OCI-LY7 (cell line): ENCODE results near the gene FAM240A. TPM values are rescaled to one million over a fixed set of nuclear protein-coding genes. Genes with fewer than 3 reads are reported as not detected.
"Not testable (repeated sequence)": the region's sequence is repeated elsewhere in the genome, so short reads cannot be mapped to it uniquely, and the experiment has no call there.

Experiments used
- BruUV-seq: library from RNA; stranded (reverse); fragments of 400-500 nt; replicated peaks from 2 replicates; lab custom pipeline; 2021; lab: Mats Ljungman, UMichigan
- CTCF ChIA-PET: fragments of 300-600 bp; sonication (Branson Sonifier 250); formaldehyde crosslinking; loops from one replicate; lab custom pipeline; 2022; ENCODE audit warnings: antibody characterized with exemption; ENCODE audit not compliant: unreplicated experiment; lab: Charles Lee
- POLR2A ChIA-PET: fragments of 300-600 bp; sonication (Branson Sonifier 250); formaldehyde crosslinking; loops from one replicate; lab custom pipeline; 2022; ENCODE audit warnings: antibody characterized with exemption; lab: Charles Lee
- DNase-seq: peaks from one replicate; pipeline ENCODE4 v3.0.0-alpha.2; 2015; ENCODE audit warnings: low spot score
- H2AFZ ChIP-seq: fragments of 200-600 bp; sonication (generic), shearing (Covaris generic); 2 replicates; pipeline ENCODE4 v1.6.1; 2014; ENCODE audit warnings: mild to moderate bottlenecking, antibody characterized with exemption, low read length, moderate library complexity
- H3K27ac ChIP-seq: fragments of 200-600 bp; sonication (generic); 2 replicates; pipeline ENCODE4 v1.5.1; 2014; ENCODE audit warnings: mixed run types, low read depth, mild to moderate bottlenecking, moderate library complexity, low read length, inconsistent platforms; ENCODE audit not compliant: poor library complexity, severe bottlenecking
- H3K36me3 ChIP-seq: fragments of 200-600 bp; sonication (generic); 2 replicates; pipeline ENCODE4 v1.6.1; 2014; ENCODE audit warnings: mild to moderate bottlenecking, antibody characterized with exemption, low read length, moderate library complexity, mixed read lengths; ENCODE audit not compliant: insufficient read depth
- H3K4me1 ChIP-seq: fragments of 200-600 bp; sonication (generic); 2 replicates; pipeline ENCODE4 v1.5.1; 2014; ENCODE audit warnings: mild to moderate bottlenecking, low read length; ENCODE audit not compliant: insufficient read depth, poor library complexity, severe bottlenecking
- H3K4me2 ChIP-seq: fragments of 200-600 bp; sonication (generic); 2 replicates; pipeline ENCODE4 v1.6.1; 2014; ENCODE audit warnings: mild to moderate bottlenecking, low read length
- H3K4me3 ChIP-seq: fragments of 200-600 bp; sonication (generic); 2 replicates; pipeline ENCODE4 v1.5.1; 2014; ENCODE audit warnings: mild to moderate bottlenecking, low read depth, low read length; ENCODE audit not compliant: poor library complexity, severe bottlenecking
- H3K79me2 ChIP-seq: fragments of 200-600 bp; sonication (generic); 2 replicates; pipeline ENCODE4 v1.6.1; 2016; ENCODE audit warnings: low read depth, mild to moderate bottlenecking, low read length, moderate library complexity, mixed read lengths; ENCODE audit not compliant: insufficient read depth
- H3K9me2 ChIP-seq: fragments of 200-600 bp; sonication (generic); 2 replicates; pipeline ENCODE4 v1.6.1; 2016; ENCODE audit warnings: mild to moderate bottlenecking, low read length, mixed read lengths; ENCODE audit not compliant: insufficient read depth
- H3K9me3 ChIP-seq: fragments of 200-600 bp; sonication (generic); 2 replicates; pipeline ENCODE4 v1.6.1; 2014; ENCODE audit warnings: mild to moderate bottlenecking, mixed run types, low read length, mixed read lengths
- H4K20me1 ChIP-seq: fragments of 200-600 bp; sonication (generic); 2 replicates; pipeline ENCODE4 v1.6.1; 2014; ENCODE audit warnings: mild to moderate bottlenecking, antibody characterized with exemption, low read length, moderate library complexity, mixed read lengths; ENCODE audit not compliant: insufficient read depth
- EZH2phosphoT487 ChIP-seq: fragments of 200-600 bp; sonication (generic); IDR thresholded peaks from 2 replicates; pipeline ENCODE4 v1.6.1; 2018; ENCODE audit warnings: low read depth, borderline replicate concordance, mild to moderate bottlenecking, mixed run types, antibody characterized with exemption, low read length, moderate library complexity, mixed read lengths
- intact Hi-C: fragments of 100-400 bp; cut with micrococcal nuclease; formaldehyde crosslinking; loops from one replicate; pipeline ENCODE4 v1.10.0; 2022; ENCODE audit not compliant: unreplicated experiment
- total RNA-seq, 2 experiments: library from RNA; depleted of rRNA in 1 of 2; stranded (reverse); fragments of >200 nt in 1 of 2; shearing (Covaris generic) in 1 of 2; gene quantifications; 2 replicates each; pipeline ENCODE4 v1.2.3, GENCODE V29; 2014 to 2022
- TF ChIP-seq, protein P1 (sequence below): fragments of 200-600 bp; sonication (generic); conservative IDR thresholded peaks from 2 replicates; pipeline ENCODE4 v1.5.1; 2014; ENCODE audit warnings: mild to moderate bottlenecking, antibody characterized with exemption, low read length, moderate library complexity, mixed read lengths

The FAM240A gene
- total RNA-seq, 2 experiments from 2014 or later = not detected

DNA sequence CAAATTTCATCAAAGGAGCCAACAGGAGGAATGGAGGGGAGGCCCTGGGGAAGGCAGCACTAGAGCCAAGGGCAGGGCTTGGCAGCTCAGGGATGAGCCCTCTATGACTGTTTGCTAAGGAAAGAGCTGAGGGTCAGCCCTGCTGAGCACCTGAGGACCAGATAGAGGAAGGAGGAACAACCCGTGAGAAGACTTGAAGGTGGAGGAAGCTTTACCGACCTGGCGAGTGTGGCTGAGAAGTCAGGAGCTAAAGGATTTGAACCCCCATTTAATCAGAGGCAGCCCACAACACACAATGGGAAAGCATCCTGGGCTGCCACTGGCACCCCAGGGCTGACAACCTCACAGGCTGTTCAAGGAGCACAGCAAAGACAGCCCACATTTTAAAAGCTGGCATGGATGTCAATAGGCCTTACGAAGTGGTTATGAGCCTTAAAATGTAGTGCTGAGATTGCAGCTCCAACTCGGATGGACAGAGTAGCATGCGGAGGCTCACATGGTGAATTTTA lies 25.5 kb upstream of the FAM240A start:
- TF ChIP-seq, protein P1, sequence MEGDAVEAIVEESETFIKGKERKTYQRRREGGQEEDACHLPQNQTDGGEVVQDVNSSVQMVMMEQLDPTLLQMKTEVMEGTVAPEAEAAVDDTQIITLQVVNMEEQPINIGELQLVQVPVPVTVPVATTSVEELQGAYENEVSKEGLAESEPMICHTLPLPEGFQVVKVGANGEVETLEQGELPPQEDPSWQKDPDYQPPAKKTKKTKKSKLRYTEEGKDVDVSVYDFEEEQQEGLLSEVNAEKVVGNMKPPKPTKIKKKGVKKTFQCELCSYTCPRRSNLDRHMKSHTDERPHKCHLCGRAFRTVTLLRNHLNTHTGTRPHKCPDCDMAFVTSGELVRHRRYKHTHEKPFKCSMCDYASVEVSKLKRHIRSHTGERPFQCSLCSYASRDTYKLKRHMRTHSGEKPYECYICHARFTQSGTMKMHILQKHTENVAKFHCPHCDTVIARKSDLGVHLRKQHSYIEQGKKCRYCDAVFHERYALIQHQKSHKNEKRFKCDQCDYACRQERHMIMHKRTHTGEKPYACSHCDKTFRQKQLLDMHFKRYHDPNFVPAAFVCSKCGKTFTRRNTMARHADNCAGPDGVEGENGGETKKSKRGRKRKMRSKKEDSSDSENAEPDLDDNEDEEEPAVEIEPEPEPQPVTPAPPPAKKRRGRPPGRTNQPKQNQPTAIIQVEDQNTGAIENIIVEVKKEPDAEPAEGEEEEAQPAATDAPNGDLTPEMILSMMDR = no peak
- no peak for TF ChIP-seq EZH2phosphoT487
- Histone ChIP-seq H3K4me2 (no peak overlapping the region), H3K79me2 (no peaks in the 10 kb centered on the region), H2AFZ (no peak overlapping the region), H3K4me3 (no peak overlapping the region), H3K36me3 (no peaks in the 10 kb centered on the region), H4K20me1 (no peaks in the 10 kb centered on the region), H3K4me1 (no peaks in the 10 kb centered on the region), H3K9me3 (no peaks in the 10 kb centered on the region), H3K9me2 (no peaks in the 10 kb centered on the region), H3K27ac (no peak overlapping the region)
- ChIA-PET CTCF (no interaction called here), POLR2A (interaction anchor here (1.1 to 1.3 kb wide), 2 partner anchors 17 to 110 kb away, joined by 3 read pairs; no protein-coding TSS in a partner anchor)
- no peak for DNase-seq
- intact Hi-C loops = no loop called here
- BruUV-seq = no TSS peak

DNA sequence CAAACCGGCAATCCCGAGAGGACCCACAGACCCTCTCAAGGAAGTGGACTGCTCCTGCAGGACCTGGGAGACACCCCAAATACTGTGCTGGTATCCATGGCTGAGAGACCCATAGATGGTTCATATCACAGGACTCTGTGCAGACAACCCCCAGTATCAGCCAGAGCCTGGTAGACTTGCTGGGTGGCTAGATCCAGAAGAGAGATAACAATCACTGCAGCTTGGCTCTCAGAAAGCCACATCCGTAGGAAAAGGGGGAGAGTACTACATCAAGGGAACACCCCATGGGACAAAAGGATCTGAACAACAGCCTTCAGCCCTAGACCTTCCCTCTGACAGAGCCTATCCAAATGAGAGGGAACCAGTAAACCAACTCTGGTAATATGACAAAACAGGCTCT lies 25.1 kb upstream of the FAM240A start:
- H3K36me3 ChIP-seq, intact Hi-C loops, H3K4me3 ChIP-seq, H3K4me2 ChIP-seq, H2AFZ ChIP-seq, BruUV-seq, H3K9me2 ChIP-seq, H4K20me1 ChIP-seq, H3K27ac ChIP-seq, H3K4me1 ChIP-seq, POLR2A ChIA-PET, DNase-seq, CTCF ChIA-PET, H3K9me3 ChIP-seq, H3K79me2 ChIP-seq: not testable (repeated sequence)

DNA sequence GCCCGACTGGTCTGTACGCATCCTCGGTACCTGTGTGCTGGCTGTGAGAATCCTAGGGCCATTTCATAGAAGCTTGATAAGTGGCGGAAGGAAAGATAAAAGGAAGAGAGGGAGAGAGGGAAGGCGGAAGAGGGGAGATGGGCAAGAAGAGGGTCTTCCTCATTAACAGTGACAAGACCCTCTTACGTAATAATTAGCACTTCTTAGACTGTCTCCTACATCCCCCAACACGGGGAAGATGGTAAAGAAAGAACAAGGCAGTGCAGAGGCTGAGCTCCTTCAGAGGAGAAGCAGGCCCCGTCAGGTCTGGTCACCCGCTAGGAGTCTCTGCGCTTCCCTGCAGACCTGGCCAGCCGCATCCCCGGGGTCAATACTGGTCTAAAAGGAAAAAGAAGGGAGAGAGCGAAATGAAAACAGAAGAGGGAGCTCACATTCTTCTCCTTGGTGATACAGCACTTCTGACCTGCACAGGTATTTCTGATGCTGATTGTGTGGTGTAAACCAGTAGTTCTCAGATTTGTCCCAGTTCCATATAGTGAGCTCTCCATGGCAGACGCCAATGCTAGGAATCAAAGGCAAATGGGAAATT lies 19.0 kb upstream of the FAM240A start:
- CTCF ChIA-PET = no interaction called here

More for the DNA sequence above, 19.0 kb upstream of the FAM240A start:
- Histone ChIP-seq H3K9me3 (no peaks in the 10 kb centered on the region), H3K9me2 (no peaks in the 10 kb centered on the region), H3K4me3 (no peak overlapping the region), H3K4me2 (no peak overlapping the region), H3K4me1 (no peaks in the 10 kb centered on the region), H4K20me1 (no peaks in the 10 kb centered on the region), H3K79me2 (no peaks in the 10 kb centered on the region), H3K27ac (no peak overlapping the region), H3K36me3 (no peaks in the 10 kb centered on the region), H2AFZ (no peak overlapping the region)
- POLR2A ChIA-PET = interaction anchor here (0.7 kb wide), 1 partner anchor 218 kb away, joined by 3 read pairs; no protein-coding TSS in a partner anchor
- no TSS peak for BruUV-seq
- TF ChIP-seq EZH2phosphoT487 = no peak
- TF ChIP-seq, protein P1 = no peak
- intact Hi-C loops = no loop called here
- no peak for DNase-seq
